GM15510 (cell line): ENCODE measurements around the gene ADTRP.

ENCODE experiments used
- POLR2A ChIP-seq: IDR thresholded peaks from 3 replicates; pipeline ENCODE4 v1.6.1; 2011; ENCODE audit warnings: borderline replicate concordance; ENCODE audit not compliant: insufficient read length; ENCODE audit errors: extremely low read depth

ADTRP gene

GRCh38 chr6:11778648-11779328, at the start of gene ADTRP:
Gene ADTRP, minus strand, starts transcription at chr6:11778803. Its CDS starts 44 bp downstream, at chr6:11778759.
- no peak for TF ChIP-seq POLR2A

- no peak for TF ChIP-seq POLR2A
These were observed 48.2 kb upstream of the ADTRP start for GRCh38 chr6:11826779-11827178.

GRCh38 chr6:11824986-11825385, 46.4 kb upstream of the ADTRP start:
- TF ChIP-seq POLR2A, result no peak

- TF ChIP-seq POLR2A, result no peak
These were observed 43.7 kb upstream of the ADTRP start for GRCh38 chr6:11822346-11822745.

GRCh38 chr6:11821781-11822180, 43.2 kb upstream of the ADTRP start:
- TF ChIP-seq POLR2A, result no peak

- TF ChIP-seq POLR2A, result no peak
These were observed 42.2 kb upstream of the ADTRP start for GRCh38 chr6:11820821-11821220.

GRCh38 chr6:11819486-11819885, 40.9 kb upstream of the ADTRP start:
- TF ChIP-seq POLR2A, result no peak

GRCh38 chr6:11815231-11815630, 36.6 kb upstream of the ADTRP start:
- TF ChIP-seq POLR2A, result no peak

GRCh38 chr6:11814819-11815218, 36.2 kb upstream of the ADTRP start:
- TF ChIP-seq POLR2A, result no peak

- TF ChIP-seq POLR2A, result no peak
These were observed 35.5 kb upstream of the ADTRP start for GRCh38 chr6:11814106-11814505.

GRCh38 chr6:11813606-11814005, 35.0 kb upstream of the ADTRP start:
- TF ChIP-seq POLR2A, result no peak

- no peak for TF ChIP-seq POLR2A
These were observed 34.3 kb upstream of the ADTRP start for GRCh38 chr6:11812951-11813350.

- TF ChIP-seq POLR2A, result no peak
These were observed 33.8 kb upstream of the ADTRP start for GRCh38 chr6:11812439-11812838.

GRCh38 chr6:11811644-11812264, 33.2 kb upstream of the ADTRP start:
- TF ChIP-seq POLR2A, result no peak

- TF ChIP-seq POLR2A, result no peak
These were observed 32.4 kb upstream of the ADTRP start for GRCh38 chr6:11810854-11811643.
